Sigmoid colon (tissue), 4 donors: ENCODE results near the gene CYB5A.

Experiments
- EP300 ChIP-seq, 4 donors: sonication (generic); formaldehyde crosslinking; IDR thresholded peaks; one replicate each; pipeline ENCODE4 v1.6.1; 2017; ENCODE audit warnings: antibody characterized with exemption in 4 of 4
- POLR2A ChIP-seq, 2 donors: fragments of 450-650 bp; IDR thresholded peaks; one replicate each; pipeline ENCODE4 v1.6.1; 2016; ENCODE audit warnings: antibody characterized with exemption in 2 of 2, mild to moderate bottlenecking in 2 of 2, moderate library complexity in 2 of 2
- POLR2AphosphoS5 ChIP-seq, 4 donors: sonication (generic); formaldehyde crosslinking; IDR thresholded peaks; one replicate each; pipeline ENCODE4 v1.6.1; 2017; ENCODE audit warnings: antibody characterized with exemption in 4 of 4
- TF ChIP-seq, protein P1 (sequence below), 4 experiments: fragments of 450-650 bp in 3 of 4; fragments of 200-600 bp in 1 of 4; IDR thresholded peaks; one replicate each; pipeline ENCODE4 v1.5.1; 2016 to 2019; ENCODE audit warnings: antibody characterized with exemption in 4 of 4, mild to moderate bottlenecking in 3 of 4, moderate library complexity in 2 of 4

DNA sequence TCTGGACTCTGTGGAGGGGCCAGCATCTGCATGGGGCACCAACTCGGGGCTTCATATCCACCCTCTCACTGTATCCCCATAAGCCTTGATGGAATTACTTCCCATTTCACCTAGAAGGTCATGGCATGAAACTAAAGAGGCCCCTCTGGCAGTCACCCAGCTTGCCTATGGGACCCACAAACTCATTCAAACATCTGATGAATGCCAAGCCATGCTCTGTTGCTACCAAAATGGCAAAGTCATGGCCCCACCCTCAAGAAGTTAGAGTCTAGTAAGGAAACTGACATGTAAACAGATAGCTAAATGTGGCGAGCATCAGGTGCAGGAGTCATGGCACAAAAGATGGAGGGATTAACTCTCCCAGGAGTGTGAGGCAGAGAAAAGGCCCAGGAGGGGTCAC, 14.5 kb downstream of the CYB5A start:
- TF ChIP-seq, protein P1, sequence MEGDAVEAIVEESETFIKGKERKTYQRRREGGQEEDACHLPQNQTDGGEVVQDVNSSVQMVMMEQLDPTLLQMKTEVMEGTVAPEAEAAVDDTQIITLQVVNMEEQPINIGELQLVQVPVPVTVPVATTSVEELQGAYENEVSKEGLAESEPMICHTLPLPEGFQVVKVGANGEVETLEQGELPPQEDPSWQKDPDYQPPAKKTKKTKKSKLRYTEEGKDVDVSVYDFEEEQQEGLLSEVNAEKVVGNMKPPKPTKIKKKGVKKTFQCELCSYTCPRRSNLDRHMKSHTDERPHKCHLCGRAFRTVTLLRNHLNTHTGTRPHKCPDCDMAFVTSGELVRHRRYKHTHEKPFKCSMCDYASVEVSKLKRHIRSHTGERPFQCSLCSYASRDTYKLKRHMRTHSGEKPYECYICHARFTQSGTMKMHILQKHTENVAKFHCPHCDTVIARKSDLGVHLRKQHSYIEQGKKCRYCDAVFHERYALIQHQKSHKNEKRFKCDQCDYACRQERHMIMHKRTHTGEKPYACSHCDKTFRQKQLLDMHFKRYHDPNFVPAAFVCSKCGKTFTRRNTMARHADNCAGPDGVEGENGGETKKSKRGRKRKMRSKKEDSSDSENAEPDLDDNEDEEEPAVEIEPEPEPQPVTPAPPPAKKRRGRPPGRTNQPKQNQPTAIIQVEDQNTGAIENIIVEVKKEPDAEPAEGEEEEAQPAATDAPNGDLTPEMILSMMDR (IDR thresholded peaks at IDR 0.05) = no peak
- TF ChIP-seq POLR2A (IDR thresholded peaks at IDR 0.05) (no peak), POLR2AphosphoS5 (IDR thresholded peaks at IDR 0.05) (no peak), EP300 (IDR thresholded peaks at IDR 0.05) (no peak)
